GM12874 (cell line): Measurements from ENCODE around the gene ADAMTSL3.

Experiments
- TF ChIP-seq, protein P1 (sequence below): IDR thresholded peaks from 2 replicates; pipeline ENCODE4 v1.5.1; 2011; ENCODE audit warnings: low read depth, mild to moderate bottlenecking, control low read depth, low read length, moderate library complexity; ENCODE audit not compliant: insufficient read depth

ADAMTSL3 gene

DNA sequence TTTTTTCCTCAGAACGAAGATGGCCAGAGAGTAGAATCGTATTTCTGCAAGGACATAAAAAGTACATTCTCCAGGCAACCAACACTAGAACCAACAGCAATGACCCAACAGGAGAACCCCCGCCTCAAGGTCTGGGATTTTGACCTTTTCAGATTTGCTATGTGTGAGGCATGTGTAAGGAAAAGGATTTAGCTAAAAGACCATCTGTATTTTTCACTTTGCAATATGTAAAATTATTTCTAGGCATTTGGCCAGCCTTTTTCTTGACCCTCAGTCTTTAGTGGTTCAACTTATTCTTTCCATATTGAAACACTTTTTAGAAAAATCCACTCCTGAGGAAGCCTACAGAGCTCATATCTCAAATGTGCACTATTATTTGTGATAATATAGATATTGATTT is 362.4 kb downstream of the ADAMTSL3 start:
- TF ChIP-seq, protein P1, sequence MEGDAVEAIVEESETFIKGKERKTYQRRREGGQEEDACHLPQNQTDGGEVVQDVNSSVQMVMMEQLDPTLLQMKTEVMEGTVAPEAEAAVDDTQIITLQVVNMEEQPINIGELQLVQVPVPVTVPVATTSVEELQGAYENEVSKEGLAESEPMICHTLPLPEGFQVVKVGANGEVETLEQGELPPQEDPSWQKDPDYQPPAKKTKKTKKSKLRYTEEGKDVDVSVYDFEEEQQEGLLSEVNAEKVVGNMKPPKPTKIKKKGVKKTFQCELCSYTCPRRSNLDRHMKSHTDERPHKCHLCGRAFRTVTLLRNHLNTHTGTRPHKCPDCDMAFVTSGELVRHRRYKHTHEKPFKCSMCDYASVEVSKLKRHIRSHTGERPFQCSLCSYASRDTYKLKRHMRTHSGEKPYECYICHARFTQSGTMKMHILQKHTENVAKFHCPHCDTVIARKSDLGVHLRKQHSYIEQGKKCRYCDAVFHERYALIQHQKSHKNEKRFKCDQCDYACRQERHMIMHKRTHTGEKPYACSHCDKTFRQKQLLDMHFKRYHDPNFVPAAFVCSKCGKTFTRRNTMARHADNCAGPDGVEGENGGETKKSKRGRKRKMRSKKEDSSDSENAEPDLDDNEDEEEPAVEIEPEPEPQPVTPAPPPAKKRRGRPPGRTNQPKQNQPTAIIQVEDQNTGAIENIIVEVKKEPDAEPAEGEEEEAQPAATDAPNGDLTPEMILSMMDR: no peak

DNA sequence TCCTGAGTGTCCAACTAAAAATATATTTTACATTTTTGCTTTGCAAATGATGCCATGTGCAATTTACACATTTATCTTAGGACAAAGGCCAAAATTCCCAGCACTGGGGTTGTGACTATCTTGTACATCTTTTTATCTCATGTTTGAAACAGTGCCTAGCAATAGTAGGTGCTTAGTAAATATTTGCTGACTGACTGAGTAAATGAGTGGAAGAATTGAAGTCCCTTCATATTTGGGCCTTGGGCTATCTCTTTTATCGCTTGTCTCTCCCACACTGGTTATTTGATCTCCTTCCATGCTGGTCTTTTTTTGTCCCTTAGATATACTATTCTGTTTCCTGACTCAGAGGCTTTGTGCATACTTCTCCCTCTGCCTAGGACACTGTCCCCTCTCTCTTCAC is 368.6 kb downstream of the ADAMTSL3 start:
- TF ChIP-seq, protein P1: no peak

DNA sequence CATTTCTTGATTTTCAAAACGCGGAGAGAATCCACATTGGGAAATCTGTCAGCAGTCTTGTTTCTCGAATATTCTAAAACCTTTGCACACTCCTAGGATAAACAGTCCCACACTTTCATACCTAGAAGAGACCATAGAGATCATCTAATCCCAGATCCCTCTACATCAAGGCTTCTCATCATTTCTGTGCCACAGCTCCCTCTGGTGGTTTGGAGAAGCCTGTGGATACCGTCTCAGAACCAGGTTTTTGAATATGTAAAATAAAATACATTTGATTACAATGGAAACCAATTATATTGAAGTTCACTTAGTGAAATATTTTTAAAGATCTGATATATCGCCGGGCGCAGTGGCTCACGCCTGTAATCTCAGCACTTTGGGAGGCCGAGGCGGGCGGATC is 369.7 kb downstream of the ADAMTSL3 start:
- TF ChIP-seq, protein P1: peak; percentile 56; the same call in 1 of the 2 replicates

DNA sequence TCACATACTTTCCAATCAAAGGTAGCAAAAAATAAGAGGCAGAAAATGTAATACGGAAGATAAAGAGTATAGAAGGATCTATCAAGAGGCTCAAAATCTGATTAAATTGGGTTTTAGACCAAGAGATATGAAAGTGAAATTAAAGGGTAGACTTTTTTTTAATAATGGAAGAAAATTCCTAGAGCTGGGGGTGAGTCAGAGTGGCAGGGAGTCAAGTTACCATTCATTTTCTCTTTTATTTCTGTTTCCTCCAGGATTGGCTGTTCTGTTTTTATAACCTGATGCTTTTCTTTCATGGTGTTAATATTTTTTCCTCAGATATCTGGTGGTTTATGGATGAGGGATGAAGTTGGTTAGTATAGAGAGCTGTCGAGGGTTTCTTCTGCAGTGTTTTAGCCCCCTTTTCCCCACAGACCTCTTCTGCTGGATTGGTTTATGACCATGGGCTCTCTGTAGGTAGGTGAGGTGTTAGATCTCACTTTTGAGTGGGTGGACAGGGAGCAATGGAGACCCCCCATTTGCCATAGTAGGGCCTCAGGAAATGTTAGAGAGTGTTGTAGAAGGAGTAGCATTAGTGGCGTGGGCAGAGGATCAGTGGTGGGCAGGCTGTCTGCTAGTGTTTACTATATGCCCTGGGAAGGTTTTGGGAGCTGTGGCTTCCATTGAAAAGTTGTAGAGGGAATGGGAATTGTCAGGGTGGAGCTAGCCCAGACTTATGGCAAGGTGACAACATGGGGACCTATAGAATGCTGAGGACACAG is 380.1 kb downstream of the ADAMTSL3 start:
- TF ChIP-seq, protein P1: no peak

DNA sequence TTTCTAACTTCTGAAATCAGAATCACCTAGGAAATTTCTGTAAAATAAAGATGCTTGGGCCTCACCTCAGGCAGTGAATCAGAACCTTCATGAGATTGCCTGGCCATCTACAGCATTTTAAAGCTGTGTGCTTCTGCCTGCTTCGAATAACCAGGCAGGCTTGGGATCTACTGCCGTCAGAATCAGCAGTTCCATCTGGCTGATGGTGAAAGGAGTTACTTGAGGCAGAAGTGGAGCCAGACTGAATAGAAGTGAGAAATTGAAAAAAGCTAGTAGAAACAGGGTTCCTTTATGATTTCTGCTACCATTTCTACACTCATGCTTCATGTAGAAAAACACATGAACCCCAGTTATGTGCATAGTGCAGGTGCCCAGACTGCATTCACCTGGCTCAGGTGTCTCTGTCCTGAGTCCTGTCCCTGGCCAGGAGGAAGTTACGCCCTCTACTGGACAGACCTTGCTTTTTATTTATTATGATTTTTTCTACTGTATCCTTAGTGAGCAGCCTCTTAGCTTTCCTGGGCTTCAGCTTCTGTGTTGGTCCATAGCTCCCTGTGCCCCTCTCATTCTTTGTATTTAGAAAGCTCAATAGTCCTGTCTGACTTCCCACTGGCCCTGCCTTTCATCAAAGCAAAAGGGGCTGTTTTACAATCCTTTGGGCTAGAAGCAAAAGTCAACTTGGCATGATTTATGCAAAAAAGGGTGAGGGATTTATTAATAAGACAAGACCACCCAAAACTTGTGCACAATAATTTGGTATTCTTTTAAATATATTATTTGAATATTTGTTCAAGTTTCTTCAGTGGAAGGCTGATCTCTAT is 380.9 kb downstream of the ADAMTSL3 start:
- TF ChIP-seq, protein P1: peak; percentile 62

DNA sequence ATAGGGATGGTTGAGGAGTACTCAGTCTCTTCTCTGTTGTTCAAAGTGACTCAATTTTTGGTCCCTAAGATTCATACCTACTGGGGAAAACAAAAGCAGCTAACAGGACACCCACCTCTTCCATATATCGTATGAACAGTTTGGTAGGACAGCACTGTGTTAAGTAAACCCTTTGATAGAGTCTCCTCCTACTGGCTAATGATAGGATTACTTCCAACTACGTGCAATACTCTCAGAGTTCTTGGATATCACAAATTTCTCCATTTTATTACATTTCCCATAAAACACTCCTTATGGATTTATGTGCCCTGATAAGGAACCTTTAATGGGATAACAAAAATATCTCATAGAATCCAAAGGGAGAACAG is 381.5 kb downstream of the ADAMTSL3 start:
- TF ChIP-seq, protein P1: peak; percentile 42; the same call in 1 of the 2 replicates

DNA sequence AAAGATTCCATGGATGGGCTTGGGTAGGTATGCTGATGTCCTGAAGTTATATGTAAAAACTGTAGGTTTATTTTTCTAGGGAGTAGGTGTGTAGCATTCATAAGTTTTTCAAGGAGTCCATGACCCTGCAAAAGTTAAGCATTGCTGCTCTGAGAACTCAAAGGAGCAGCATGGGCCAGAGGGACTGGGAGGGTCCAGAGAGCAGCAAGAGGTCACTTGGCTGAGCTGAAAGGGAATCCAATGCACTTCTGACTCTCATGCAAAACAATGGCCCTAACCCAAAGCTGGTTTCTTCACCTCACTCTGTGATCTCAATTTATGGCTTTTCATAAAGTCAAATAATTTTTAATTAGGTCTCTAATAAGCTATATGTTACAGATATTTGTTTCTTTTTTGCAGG is 383.4 kb downstream of the ADAMTSL3 start:
- TF ChIP-seq, protein P1: no peak
